ENCODE data around the gene HPD. TPM values are rescaled to one million over a fixed set of nuclear protein-coding genes. Genes with fewer than 3 reads are reported as not detected.

Gene HPD
- total and polyA plus RNA-seq, 2 donors (not counting 1 experiment from before 2014, with no cell fraction given): 0.17 to 0.36 TPM

DNA sequence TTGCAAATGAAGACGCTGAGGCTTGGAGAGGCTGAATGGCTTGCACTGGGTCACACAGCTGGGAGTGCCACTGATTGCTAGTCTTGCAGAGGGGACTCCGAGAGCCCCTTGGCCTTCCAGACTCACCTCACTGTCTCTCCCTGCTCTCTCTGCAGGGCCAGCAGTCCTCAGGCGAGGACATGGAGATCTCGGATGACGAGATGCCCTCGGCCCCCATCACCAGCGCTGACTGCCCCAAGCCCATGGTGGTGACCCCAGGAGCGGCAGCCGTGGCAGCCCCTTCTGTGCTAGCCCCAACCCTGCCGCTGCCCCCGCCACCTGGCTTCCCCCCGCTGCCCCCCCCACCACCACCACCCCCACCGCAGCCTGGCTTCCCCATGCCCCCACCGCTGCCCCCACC is 44.7 kb downstream of the HPD start:
- Histone ChIP-seq H3K36me3 (ENCODE audit: control insufficient read depth, insufficient read depth, low read length) (peaks cover 49% of the 10 kb centered on the region), H3K4me1 (ENCODE audit: control insufficient read depth, extremely low read depth, insufficient read depth, low read length) (peaks cover 12% of the 10 kb centered on the region), H4K20me1 (ENCODE audit: control insufficient read depth, extremely low read depth, insufficient read depth, low read length) (no peaks in the 10 kb centered on the region), H3K4me2 (ENCODE audit: extremely low read depth, insufficient read depth, low read length) (no peak overlapping the region), H3K27ac (ENCODE audit: insufficient read depth, low read length) (no peak overlapping the region), H3K27me3 (ENCODE audit: control insufficient read depth, insufficient read depth, low read length) (no peaks in the 10 kb centered on the region), H3K4me3 (replicated peaks in 1 of 4; ENCODE audit: control extremely low read depth in 1 of 4, insufficient read depth in 1 of 4, low read depth in 3 of 4, low read length in 4 of 4) (no peak overlapping the region), H3K9ac (ENCODE audit: insufficient read depth, low read length) (no peak overlapping the region), H2AFZ (ENCODE audit: low read length) (no peak overlapping the region), H3K9me3 (ENCODE audit: control insufficient read depth, insufficient read depth, low read depth, low read length) (no peaks in the 10 kb centered on the region), H3K79me2 (ENCODE audit: control insufficient read depth, insufficient read depth, low read length) (peaks cover 65% of the 10 kb centered on the region)
- no peak for DNase-seq (ENCODE audit: low read depth in 2 of 2)
- no peak for TF ChIP-seq EZH2 (IDR thresholded peaks at IDR 0.05; ENCODE audit: low read length, missing control alignments)
- TF ChIP-seq, protein P1, sequence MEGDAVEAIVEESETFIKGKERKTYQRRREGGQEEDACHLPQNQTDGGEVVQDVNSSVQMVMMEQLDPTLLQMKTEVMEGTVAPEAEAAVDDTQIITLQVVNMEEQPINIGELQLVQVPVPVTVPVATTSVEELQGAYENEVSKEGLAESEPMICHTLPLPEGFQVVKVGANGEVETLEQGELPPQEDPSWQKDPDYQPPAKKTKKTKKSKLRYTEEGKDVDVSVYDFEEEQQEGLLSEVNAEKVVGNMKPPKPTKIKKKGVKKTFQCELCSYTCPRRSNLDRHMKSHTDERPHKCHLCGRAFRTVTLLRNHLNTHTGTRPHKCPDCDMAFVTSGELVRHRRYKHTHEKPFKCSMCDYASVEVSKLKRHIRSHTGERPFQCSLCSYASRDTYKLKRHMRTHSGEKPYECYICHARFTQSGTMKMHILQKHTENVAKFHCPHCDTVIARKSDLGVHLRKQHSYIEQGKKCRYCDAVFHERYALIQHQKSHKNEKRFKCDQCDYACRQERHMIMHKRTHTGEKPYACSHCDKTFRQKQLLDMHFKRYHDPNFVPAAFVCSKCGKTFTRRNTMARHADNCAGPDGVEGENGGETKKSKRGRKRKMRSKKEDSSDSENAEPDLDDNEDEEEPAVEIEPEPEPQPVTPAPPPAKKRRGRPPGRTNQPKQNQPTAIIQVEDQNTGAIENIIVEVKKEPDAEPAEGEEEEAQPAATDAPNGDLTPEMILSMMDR (conservative IDR thresholded peaks at IDR 0.05 in 1 of 2, IDR thresholded peaks at IDR 0.05 in 1 of 2; ENCODE audit: low read depth in 1 of 2, low read length in 2 of 2): no peak

DNA sequence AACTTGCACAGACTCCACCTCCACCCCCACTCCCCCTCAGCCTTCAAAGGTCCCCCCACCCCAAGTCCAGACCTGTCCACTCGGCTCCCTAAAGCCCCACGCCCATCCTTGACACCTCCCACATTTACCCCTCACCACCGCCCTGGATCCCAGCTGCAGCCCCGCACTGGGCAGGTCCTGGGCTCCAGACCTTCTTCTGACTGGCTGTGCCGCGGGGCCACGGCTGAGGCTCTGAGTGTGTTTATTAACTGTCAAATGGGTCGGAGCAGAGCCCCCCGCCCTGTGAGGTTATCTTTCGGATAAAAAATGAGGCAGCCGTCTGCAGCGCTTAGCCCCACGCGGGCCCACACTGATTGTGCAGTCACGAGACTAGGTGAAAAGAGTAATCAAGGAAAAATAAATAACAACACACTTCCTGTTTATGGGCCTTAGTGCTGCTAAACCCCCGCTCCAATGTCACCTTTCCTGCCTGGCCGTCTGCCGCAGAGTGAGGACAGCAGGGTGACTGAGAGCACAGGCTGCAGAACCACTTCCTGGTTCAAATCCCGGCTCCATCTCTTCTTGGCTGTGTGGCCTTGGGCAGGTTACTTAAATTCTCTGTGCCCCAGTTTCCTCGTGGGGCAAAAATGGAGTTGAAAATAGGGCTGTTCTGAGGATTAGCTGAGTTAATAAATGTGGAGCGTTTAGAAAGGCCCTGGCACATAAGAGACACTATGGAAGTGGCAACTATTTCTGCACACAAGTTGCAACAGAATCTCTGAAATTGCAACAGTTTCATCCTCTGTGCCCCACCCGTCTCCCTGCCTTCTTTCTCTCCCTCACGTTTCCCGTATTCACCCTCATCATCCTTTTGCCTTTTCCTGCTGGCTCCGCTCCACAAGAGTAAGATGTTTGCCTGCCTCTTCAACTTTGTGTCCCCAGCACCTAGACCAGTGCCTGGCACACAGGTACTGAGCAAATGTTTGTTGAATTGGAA is 45.5 kb downstream of the HPD start:
- Histone ChIP-seq H4K20me1 (ENCODE audit: control insufficient read depth, extremely low read depth, insufficient read depth, low read length) (no peaks in the 10 kb centered on the region), H3K79me2 (ENCODE audit: control insufficient read depth, insufficient read depth, low read length) (peaks cover 70% of the 10 kb centered on the region), H3K27ac (ENCODE audit: insufficient read depth, low read length) (no peak overlapping the region), H3K4me2 (ENCODE audit: extremely low read depth, insufficient read depth, low read length) (peak overlapping the region; percentile 96), H3K4me1 (ENCODE audit: control insufficient read depth, extremely low read depth, insufficient read depth, low read length) (peaks cover 12% of the 10 kb centered on the region), H3K9me3 (ENCODE audit: control insufficient read depth, insufficient read depth, low read depth, low read length) (no peaks in the 10 kb centered on the region), H3K36me3 (ENCODE audit: control insufficient read depth, insufficient read depth, low read length) (peaks cover 51% of the 10 kb centered on the region), H3K9ac (ENCODE audit: insufficient read depth, low read length) (no peak overlapping the region), H3K27me3 (ENCODE audit: control insufficient read depth, insufficient read depth, low read length) (no peaks in the 10 kb centered on the region), H3K4me3 (replicated peaks in 1 of 4; ENCODE audit: control extremely low read depth in 1 of 4, insufficient read depth in 1 of 4, low read depth in 3 of 4, low read length in 4 of 4) (peak overlapping the region; percentile 32 to 81 (median 70)), H2AFZ (ENCODE audit: low read length) (no peak overlapping the region)
- no peak for TF ChIP-seq EZH2 (IDR thresholded peaks at IDR 0.05; ENCODE audit: low read length, missing control alignments)
- TF ChIP-seq, protein P1 (conservative IDR thresholded peaks at IDR 0.05 in 1 of 2, IDR thresholded peaks at IDR 0.05 in 1 of 2; ENCODE audit: low read depth in 1 of 2, low read length in 2 of 2): no peak
- DNase-seq (ENCODE audit: low read depth in 2 of 2): peak in 1 of 2 donors; percentile 62

DNA sequence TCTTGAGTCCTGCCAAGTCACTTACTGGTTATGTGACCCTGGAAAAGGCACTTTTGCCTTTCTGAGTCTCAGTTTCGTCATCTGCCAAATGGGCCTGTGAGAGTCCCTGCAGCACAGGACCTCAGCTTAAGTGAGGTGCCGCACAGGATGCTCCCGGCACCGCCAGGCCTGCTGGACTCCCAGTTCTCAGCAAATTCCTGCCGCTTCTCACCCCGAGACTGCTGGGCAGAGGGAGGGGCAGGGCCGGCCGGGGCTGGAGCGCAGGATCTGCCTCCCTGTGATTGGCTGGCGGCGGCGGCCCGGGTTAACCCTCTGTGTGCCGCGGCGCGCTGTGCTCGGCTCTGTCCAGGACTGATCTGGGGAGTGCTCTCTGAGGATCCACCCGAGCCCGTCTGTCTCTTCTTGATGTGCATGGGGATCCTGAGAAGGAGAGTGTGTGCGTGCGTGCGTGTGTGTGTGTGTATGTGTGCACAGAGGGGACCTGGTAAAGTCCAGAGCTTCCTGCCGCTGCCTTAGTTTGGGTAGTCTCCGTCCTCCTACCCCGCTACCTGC is 46.3 kb downstream of the HPD start:
- TF ChIP-seq, protein P1 (conservative IDR thresholded peaks at IDR 0.05 in 1 of 2, IDR thresholded peaks at IDR 0.05 in 1 of 2; ENCODE audit: low read depth in 1 of 2, low read length in 2 of 2): no peak
- TF ChIP-seq EZH2 (IDR thresholded peaks at IDR 0.05; ENCODE audit: low read length, missing control alignments): no peak
- Histone ChIP-seq H3K79me2 (ENCODE audit: control insufficient read depth, insufficient read depth, low read length) (peaks cover 76% of the 10 kb centered on the region), H3K9ac (ENCODE audit: insufficient read depth, low read length) (peak overlapping the region; percentile 37), H3K9me3 (ENCODE audit: control insufficient read depth, insufficient read depth, low read depth, low read length) (no peaks in the 10 kb centered on the region), H2AFZ (ENCODE audit: low read length) (no peak overlapping the region), H3K27me3 (ENCODE audit: control insufficient read depth, insufficient read depth, low read length) (no peaks in the 10 kb centered on the region), H4K20me1 (ENCODE audit: control insufficient read depth, extremely low read depth, insufficient read depth, low read length) (no peaks in the 10 kb centered on the region), H3K27ac (ENCODE audit: insufficient read depth, low read length) (peak overlapping the region; percentile 44), H3K4me1 (ENCODE audit: control insufficient read depth, extremely low read depth, insufficient read depth, low read length) (peaks cover 12% of the 10 kb centered on the region), H3K36me3 (ENCODE audit: control insufficient read depth, insufficient read depth, low read length) (peaks cover 50% of the 10 kb centered on the region), H3K4me3 (replicated peaks in 1 of 4; ENCODE audit: control extremely low read depth in 1 of 4, insufficient read depth in 1 of 4, low read depth in 3 of 4, low read length in 4 of 4) (peak overlapping the region; percentile 63 to 81 (median 72)), H3K4me2 (ENCODE audit: extremely low read depth, insufficient read depth, low read length) (peak overlapping the region; percentile 96)
- peak; percentile 68 to 81 for DNase-seq (ENCODE audit: low read depth in 2 of 2)

Data from fibroblast of lung (primary cell).